Measurements from ENCODE around the gene DPM2. TPM values are rescaled to one million over a fixed set of nuclear protein-coding genes. Genes with fewer than 3 reads are reported as not detected.

Gene DPM2
- total and polyA plus RNA-seq, 2 of the 4 experiments (the other 2 are of a cell fraction) = 10.8 to 60.6 TPM

DNA sequence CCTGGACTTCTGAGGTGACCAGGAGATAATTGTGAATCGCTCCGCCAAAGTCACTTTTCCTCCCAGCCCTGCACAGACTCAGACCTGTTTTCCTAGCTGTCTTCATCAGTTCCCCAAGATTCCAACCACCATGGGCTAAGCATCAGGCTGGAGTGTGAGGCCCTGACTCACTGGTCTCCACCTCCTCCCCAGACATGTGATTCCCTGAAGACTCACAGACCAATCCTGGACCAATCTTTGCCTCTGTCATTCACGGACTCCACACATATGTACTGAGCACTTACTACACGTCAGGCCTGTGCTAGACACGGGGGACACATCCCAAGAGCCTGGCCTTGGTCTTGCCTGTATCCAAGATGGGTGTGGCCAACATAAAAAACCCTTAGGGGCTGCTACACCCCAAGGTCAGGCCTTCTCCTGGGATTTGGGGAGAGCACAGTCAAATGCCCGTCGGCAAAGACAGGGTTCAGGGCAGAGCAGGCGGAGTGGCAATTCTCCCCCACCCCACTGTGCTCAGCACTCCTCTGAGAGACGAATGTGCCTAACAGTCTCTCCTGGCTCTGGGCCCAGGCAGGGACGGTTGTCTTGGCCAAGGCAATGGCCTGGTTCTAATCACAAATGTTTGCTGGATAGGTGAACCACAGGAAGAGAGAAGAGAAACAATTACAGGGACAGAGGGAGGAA, 31.2 kb upstream of the DPM2 start (continued):
- no peak for TF ChIP-seq CTCF (conservative IDR thresholded peaks at IDR 0.05; ENCODE audit: low read depth, low read length)
- TF ChIP-seq RFX5 (IDR thresholded peaks at IDR 0.05; ENCODE audit: low read depth, low read length) = no peak

- peak overlapping the region; percentile 70 for H3K18ac ChIP-seq (ENCODE audit: low read depth, low read length)
- no peaks in the 10 kb centered on the region for H3K27me3 ChIP-seq (ENCODE audit: control insufficient read depth, insufficient read depth, low read length)
- no peak overlapping the region for H3K4me2 ChIP-seq (ENCODE audit: low read depth, low read length)
- H2AFZ ChIP-seq (replicated peaks; ENCODE audit: low read length, poor library complexity) = peak overlapping the region; percentile 56
- peak overlapping the region; percentile 84 for H3K23ac ChIP-seq (ENCODE audit: low read depth, low read length)
- H3K9me3 ChIP-seq (ENCODE audit: control insufficient read depth, insufficient read depth, low read length) = no peaks in the 10 kb centered on the region
- peaks cover 42 to 90% of the 10 kb centered on the region in 2 experiments for H3K79me1 ChIP-seq (ENCODE audit: low read depth in 1 of 2, low read length in 2 of 2)
- peak overlapping the region; percentile 75 for H4K91ac ChIP-seq (ENCODE audit: insufficient read depth, low read depth, low read length)
- peak overlapping the region; percentile 90 for H2AK9ac ChIP-seq (replicated peaks; ENCODE audit: low read depth, low read length, poor library complexity)
- peak overlapping the region; percentile 82 for H2BK20ac ChIP-seq (ENCODE audit: low read depth, low read length)
- no peak overlapping the region for H3K56ac ChIP-seq (ENCODE audit: extremely low read depth, insufficient read depth, low read length)
- ChIA-PET CTCF (interaction anchor here (0.9 kb wide), 1 partner anchor 25 kb away, joined by 3 read pairs; no protein-coding TSS in a partner anchor), POLR2A (ENCODE audit: unreplicated experiment) (no interaction called here)
- TF ChIP-seq MAFK (IDR thresholded peaks at IDR 0.05; ENCODE audit: low read depth, low read length) (no peak), RCOR1 (IDR thresholded peaks at IDR 0.05; ENCODE audit: insufficient replicate concordance, low read length) (peak; percentile 48), NFE2L2 (IDR thresholded peaks at IDR 0.05; ENCODE audit: low read depth, low read length) (no peak), MAZ (IDR thresholded peaks at IDR 0.05; ENCODE audit: borderline replicate concordance, low read depth, low read length) (0 out of 2 replicates have a peak, but pooled peaks have one; percentile 12), CEBPB (IDR thresholded peaks at IDR 0.05; ENCODE audit: low read depth, low read length) (no peak), FOS (IDR thresholded peaks at IDR 0.05; ENCODE audit: low read depth, low read length) (peak; percentile 44), CTCF (conservative IDR thresholded peaks at IDR 0.05; ENCODE audit: low read depth, low read length) (0 out of 2 replicates have a peak, but pooled peaks have one; percentile 6)
- TF ChIP-seq, protein P1, sequence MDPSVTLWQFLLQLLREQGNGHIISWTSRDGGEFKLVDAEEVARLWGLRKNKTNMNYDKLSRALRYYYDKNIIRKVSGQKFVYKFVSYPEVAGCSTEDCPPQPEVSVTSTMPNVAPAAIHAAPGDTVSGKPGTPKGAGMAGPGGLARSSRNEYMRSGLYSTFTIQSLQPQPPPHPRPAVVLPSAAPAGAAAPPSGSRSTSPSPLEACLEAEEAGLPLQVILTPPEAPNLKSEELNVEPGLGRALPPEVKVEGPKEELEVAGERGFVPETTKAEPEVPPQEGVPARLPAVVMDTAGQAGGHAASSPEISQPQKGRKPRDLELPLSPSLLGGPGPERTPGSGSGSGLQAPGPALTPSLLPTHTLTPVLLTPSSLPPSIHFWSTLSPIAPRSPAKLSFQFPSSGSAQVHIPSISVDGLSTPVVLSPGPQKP (IDR thresholded peaks at IDR 0.05; ENCODE audit: borderline replicate concordance, low read depth, low read length) = no peak
- peak overlapping the region; percentile 88 for H3K14ac ChIP-seq (replicated peaks; ENCODE audit: low read depth, low read length)
- DNase-seq (peak; percentile 77), ATAC-seq (ENCODE audit: low read depth) (no peak)
- dilution Hi-C loops (cut with HindIII; ENCODE audit: low sequenced_read_pairs, unreplicated experiment) = no loop called here
- no peak overlapping the region for H3K9ac ChIP-seq (ENCODE audit: low read depth, low read length)
- peaks cover 27% of the 10 kb centered on the region for H4K20me1 ChIP-seq (ENCODE audit: insufficient read depth, low read length)
- peak overlapping the region; percentile 86 for H2BK5ac ChIP-seq (ENCODE audit: low read depth, low read length, poor library complexity, severe bottlenecking)
- peak overlapping the region; percentile 27 to 95; a peak in 3 of 4 replicates for H4K8ac ChIP-seq (ENCODE audit: low read depth in 2 of 2, low read length in 2 of 2)
- H2BK15ac ChIP-seq (ENCODE audit: low read depth, low read length) = peak overlapping the region; percentile 94; the same call in 1 of the 3 replicates
- peak overlapping the region; percentile 99 for H3K4ac ChIP-seq (ENCODE audit: low read depth, low read length)
- BruUV-seq (replicated peaks) = no TSS peak
- peak overlapping the region; percentile 90 for H2BK120ac ChIP-seq (ENCODE audit: low read depth, low read length)
- H3K36me3 ChIP-seq (ENCODE audit: control insufficient read depth, insufficient read depth, low read length) = no peaks in the 10 kb centered on the region
- peak overlapping the region; percentile 44 for H4K5ac ChIP-seq (ENCODE audit: low read depth, low read length)
- in situ Hi-C loops (cut with MboI; ENCODE audit: low sequenced_read_pairs) = no loop called here
- H2AK5ac ChIP-seq (ENCODE audit: low read depth, low read length) = peak overlapping the region; percentile 90
- WGBS, 2 experiments (ENCODE audit: extremely low coverage in 2 of 2, insufficient read length in 1 of 2) = no CpG with 5 or more reads among the region's 3 CpGs
- peak overlapping the region; percentile 65 for H3K27ac ChIP-seq (ENCODE audit: insufficient read depth, low read length)
- H3K9me1 ChIP-seq (ENCODE audit: insufficient read depth, low read length) = peaks cover 37% of the 10 kb centered on the region
- intact Hi-C loops (cut with micrococcal nuclease) = loop anchor here (5.0 kb wide), 1 partner anchor 114 kb away; no protein-coding TSS in a partner anchor
- no peak overlapping the region for H3K4me3 ChIP-seq (ENCODE audit: insufficient read depth, low read depth, low read length)
- peaks cover 65% of the 10 kb centered on the region for H3K4me1 ChIP-seq (ENCODE audit: control insufficient read depth, insufficient read depth, low read length)
Observed at GRCh38 chr9:127968042-127968441, 30.4 kb upstream of the DPM2 start.

Data from IMR-90 (cell line).